IPS-15b (cell line): ENCODE measurements around the gene NAPEPLD.
"Not testable (repeated sequence)": the region's sequence is repeated elsewhere in the genome, so short reads cannot be mapped to it uniquely, and the experiment has no call there.

ENCODE experiments used
- H3K27me3 ChIP-seq: one replicate; pipeline ENCODE4 v1.6.1; 2013; ENCODE audit warnings: low read length; ENCODE audit not compliant: control insufficient read depth, insufficient read depth
- H3K36me3 ChIP-seq: one replicate; pipeline ENCODE4 v1.6.1; 2013; ENCODE audit warnings: low read length; ENCODE audit not compliant: control insufficient read depth, insufficient read depth
- H3K4me1 ChIP-seq: one replicate; pipeline ENCODE4 v1.6.1; 2013; ENCODE audit warnings: mild to moderate bottlenecking, low read length; ENCODE audit not compliant: control insufficient read depth, insufficient read depth
- H3K4me3 ChIP-seq: one replicate; pipeline ENCODE4 v1.5.1; 2013; ENCODE audit warnings: low read depth, low read length
- H3K9ac ChIP-seq: one replicate; pipeline ENCODE4 v1.6.1; 2013; ENCODE audit warnings: low read depth, mild to moderate bottlenecking, low read length
- H3K9me3 ChIP-seq: one replicate; pipeline ENCODE4 v1.6.1; 2013; ENCODE audit warnings: mild to moderate bottlenecking, low read length; ENCODE audit not compliant: control insufficient read depth, insufficient read depth

Gene NAPEPLD

GRCh38 chr7:103155331-103156024 lies 6.6 kb upstream of the NAPEPLD start:
- H3K36me3 ChIP-seq, H3K4me1 ChIP-seq, H3K27me3 ChIP-seq, H3K9ac ChIP-seq, H3K9me3 ChIP-seq, H3K4me3 ChIP-seq: not testable (repeated sequence)

- no peaks in the 10 kb centered on the region for H3K36me3 ChIP-seq
- no peak overlapping the region for H3K4me3 ChIP-seq
- H3K9ac ChIP-seq = no peak overlapping the region
- H3K27me3 ChIP-seq = no peaks in the 10 kb centered on the region
- no peaks in the 10 kb centered on the region for H3K9me3 ChIP-seq
- no peaks in the 10 kb centered on the region for H3K4me1 ChIP-seq
These were observed 5.1 kb upstream of the NAPEPLD start for GRCh38 chr7:103154042-103154441.

GRCh38 chr7:103152744-103153617 lies 4.1 kb upstream of the NAPEPLD start:
- not testable (repeated sequence) for H3K9me3 ChIP-seq, H3K27me3 ChIP-seq, H3K36me3 ChIP-seq, H3K4me1 ChIP-seq, H3K4me3 ChIP-seq, H3K9ac ChIP-seq

GRCh38 chr7:103151993-103152676 lies 3.2 kb upstream of the NAPEPLD start:
- H3K36me3 ChIP-seq, H3K4me1 ChIP-seq, H3K4me3 ChIP-seq, H3K9ac ChIP-seq, H3K27me3 ChIP-seq, H3K9me3 ChIP-seq: not testable (repeated sequence)

- H3K27me3 ChIP-seq = no peaks in the 10 kb centered on the region
- no peaks in the 10 kb centered on the region for H3K9me3 ChIP-seq
- H3K36me3 ChIP-seq = no peaks in the 10 kb centered on the region
- no peaks in the 10 kb centered on the region for H3K4me1 ChIP-seq
- H3K4me3 ChIP-seq = no peak overlapping the region
- no peak overlapping the region for H3K9ac ChIP-seq
These were observed 1.3 kb upstream of the NAPEPLD start for GRCh38 chr7:103150192-103150591.

- H3K36me3 ChIP-seq = no peaks in the 10 kb centered on the region
- H3K27me3 ChIP-seq = no peaks in the 10 kb centered on the region
- H3K4me3 ChIP-seq = peak overlapping the region; percentile 85
- H3K4me1 ChIP-seq = no peaks in the 10 kb centered on the region
- no peak overlapping the region for H3K9ac ChIP-seq
- H3K9me3 ChIP-seq = no peaks in the 10 kb centered on the region
These were observed 895 bp upstream of the NAPEPLD start for GRCh38 chr7:103149808-103150180.

GRCh38 chr7:103148131-103148993 lies 537 bp downstream of the NAPEPLD start:
- Histone ChIP-seq H3K27me3 (no peaks in the 10 kb centered on the region), H3K4me3 (peak overlapping the region; percentile 85), H3K9ac (peak overlapping the region; percentile 95), H3K4me1 (no peaks in the 10 kb centered on the region), H3K36me3 (no peaks in the 10 kb centered on the region), H3K9me3 (no peaks in the 10 kb centered on the region)

- H3K27me3 ChIP-seq, H3K9me3 ChIP-seq, H3K36me3 ChIP-seq, H3K9ac ChIP-seq, H3K4me3 ChIP-seq, H3K4me1 ChIP-seq: not testable (repeated sequence)
These were observed 4.1 kb downstream of the NAPEPLD start for GRCh38 chr7:103144754-103145153.

- Histone ChIP-seq H3K36me3 (no peaks in the 10 kb centered on the region), H3K4me1 (no peaks in the 10 kb centered on the region), H3K9me3 (no peaks in the 10 kb centered on the region), H3K27me3 (no peaks in the 10 kb centered on the region), H3K9ac (no peak overlapping the region), H3K4me3 (no peak overlapping the region)
These were observed 5.0 kb downstream of the NAPEPLD start for GRCh38 chr7:103143868-103144267.

GRCh38 chr7:103142494-103142893 lies 6.4 kb downstream of the NAPEPLD start:
- no peaks in the 10 kb centered on the region for H3K4me1 ChIP-seq
- H3K4me3 ChIP-seq = no peak overlapping the region
- no peak overlapping the region for H3K9ac ChIP-seq
- H3K27me3 ChIP-seq = no peaks in the 10 kb centered on the region
- H3K36me3 ChIP-seq = no peaks in the 10 kb centered on the region
- H3K9me3 ChIP-seq = no peaks in the 10 kb centered on the region

GRCh38 chr7:103141753-103142404 lies 7.0 kb downstream of the NAPEPLD start:
- no peaks in the 10 kb centered on the region for H3K36me3 ChIP-seq
- no peak overlapping the region for H3K4me3 ChIP-seq
- no peaks in the 10 kb centered on the region for H3K9me3 ChIP-seq
- no peaks in the 10 kb centered on the region for H3K27me3 ChIP-seq
- H3K4me1 ChIP-seq = no peaks in the 10 kb centered on the region
- no peak overlapping the region for H3K9ac ChIP-seq
